ENCODE results near the gene APLNR.

Gene APLNR

GRCh38 chr11:57262157-57262556 is 25.1 kb upstream of the APLNR start:
- peaks cover 4% of the 10 kb centered on the region for H3K9me3 Mint-ChIP-seq
- H3K27me3 Mint-ChIP-seq, result peaks cover 25% of the 10 kb centered on the region
- no peaks in the 10 kb centered on the region for H3K36me3 Mint-ChIP-seq (ENCODE audit: low read depth)
- H3K4me3 Mint-ChIP-seq, result no peak overlapping the region
- no peaks in the 10 kb centered on the region for H3K4me1 Mint-ChIP-seq (ENCODE audit: low read depth)
- H3K27ac Mint-ChIP-seq, result no peak overlapping the region

DNA sequence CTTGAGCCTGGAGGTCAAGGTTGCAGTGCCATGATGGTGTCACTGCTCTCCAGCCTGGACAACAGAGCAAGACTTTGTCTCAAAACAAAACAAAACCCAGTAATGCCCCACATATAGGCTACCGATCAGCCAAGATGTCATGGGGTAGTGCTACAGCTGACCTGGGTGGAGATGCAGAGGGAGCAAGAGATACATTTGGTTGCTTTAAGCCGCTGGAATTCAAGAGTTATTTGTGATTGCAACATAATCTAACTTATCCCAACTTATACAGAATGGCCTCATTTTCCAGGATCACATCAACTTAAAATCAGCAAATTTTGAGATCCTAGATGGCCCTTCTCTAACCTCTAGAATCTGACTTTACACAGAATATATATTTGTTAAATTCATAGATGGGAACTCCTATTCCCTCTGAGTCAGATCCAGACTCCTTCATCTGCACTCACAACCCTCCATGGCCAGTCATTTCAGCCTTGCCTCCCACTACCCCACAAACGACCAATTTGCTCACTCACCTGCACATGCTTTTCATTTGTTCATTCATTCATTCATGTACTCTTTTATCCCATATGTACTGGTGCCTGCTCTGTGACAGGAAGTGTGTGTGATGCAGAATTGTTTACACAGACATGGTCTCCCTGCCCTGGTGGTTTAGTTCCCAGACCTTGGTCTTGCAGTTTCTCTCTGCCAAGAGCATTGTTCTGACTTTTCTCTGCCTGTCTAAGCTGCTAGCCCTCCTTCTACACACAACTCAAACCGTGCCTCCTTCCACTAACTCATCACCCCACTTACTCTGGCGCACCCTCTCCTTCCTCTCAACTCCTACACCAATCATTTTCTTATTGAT is 24.1 kb upstream of the APLNR start:
- Mint-ChIP-seq H3K27ac (no peak overlapping the region), H3K4me3 (no peak overlapping the region), H3K36me3 (ENCODE audit: low read depth) (no peaks in the 10 kb centered on the region), H3K27me3 (peaks cover 26% of the 10 kb centered on the region), H3K9me3 (peaks cover 5% of the 10 kb centered on the region), H3K4me1 (ENCODE audit: low read depth) (no peaks in the 10 kb centered on the region)

DNA sequence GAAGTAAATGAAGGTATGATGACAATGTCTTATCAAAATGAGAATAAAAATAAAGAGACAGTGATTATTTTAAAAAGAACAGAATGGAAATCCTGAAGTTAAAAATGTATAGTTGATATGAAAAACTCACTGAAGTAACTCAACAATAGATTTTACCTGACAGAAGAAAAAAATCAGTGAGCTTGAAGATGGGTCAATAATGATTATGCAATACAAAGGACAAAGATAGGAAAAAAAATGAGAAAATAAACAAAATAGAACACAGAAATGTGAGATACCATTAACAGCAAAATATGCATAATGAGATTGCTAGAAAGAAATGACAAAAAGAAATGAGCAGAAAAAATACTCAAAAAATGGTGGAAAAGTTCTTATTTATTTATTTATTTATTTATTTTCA is 19.1 kb upstream of the APLNR start:
- H3K27me3 Mint-ChIP-seq, result peaks cover 42% of the 10 kb centered on the region
- no peaks in the 10 kb centered on the region for H3K36me3 Mint-ChIP-seq (ENCODE audit: low read depth)

DNA sequence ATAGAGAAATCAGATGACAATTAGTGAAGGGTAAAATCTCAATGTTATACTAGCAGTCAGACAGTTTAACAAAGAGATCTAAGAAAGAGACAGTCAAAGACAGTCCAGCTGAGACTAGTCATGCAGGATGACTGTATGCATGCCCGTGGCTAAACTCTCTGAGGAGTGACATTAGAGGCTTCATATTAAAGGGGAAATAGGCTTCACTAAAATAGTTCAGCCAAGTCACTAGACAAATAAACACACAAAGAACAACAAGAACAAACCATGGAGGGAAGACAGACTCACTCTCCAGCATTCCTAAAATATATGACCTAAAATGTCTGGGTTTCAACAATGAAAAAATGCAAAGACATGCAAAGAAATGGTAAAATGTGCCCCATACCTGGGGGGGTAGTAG is 18.6 kb upstream of the APLNR start:
- H3K27me3 Mint-ChIP-seq, result peaks cover 45% of the 10 kb centered on the region
- H3K9me3 Mint-ChIP-seq, result peaks cover 9% of the 10 kb centered on the region
- no peaks in the 10 kb centered on the region for H3K4me1 Mint-ChIP-seq (ENCODE audit: low read depth)
- H3K36me3 Mint-ChIP-seq (ENCODE audit: low read depth), result no peaks in the 10 kb centered on the region
- H3K27ac Mint-ChIP-seq, result no peak overlapping the region
- no peak overlapping the region for H3K4me3 Mint-ChIP-seq

More for the DNA sequence above, 19.1 kb upstream of the APLNR start:
- Mint-ChIP-seq H3K4me3 (no peak overlapping the region), H3K27ac (no peak overlapping the region), H3K9me3 (peaks cover 9% of the 10 kb centered on the region), H3K4me1 (ENCODE audit: low read depth) (no peaks in the 10 kb centered on the region)

- Mint-ChIP-seq H3K27me3 (peaks cover 46% of the 10 kb centered on the region), H3K4me1 (ENCODE audit: low read depth) (no peaks in the 10 kb centered on the region), H3K9me3 (peaks cover 9% of the 10 kb centered on the region), H3K27ac (no peak overlapping the region), H3K36me3 (ENCODE audit: low read depth) (no peaks in the 10 kb centered on the region), H3K4me3 (no peak overlapping the region)
Measured at GRCh38 chr11:57254631-57255030, 17.6 kb upstream of the APLNR start.

GRCh38 chr11:57251491-57252104 is 14.5 kb upstream of the APLNR start:
- peaks cover 9% of the 10 kb centered on the region for H3K9me3 Mint-ChIP-seq
- H3K27me3 Mint-ChIP-seq, result peaks cover 40% of the 10 kb centered on the region
- H3K27ac Mint-ChIP-seq, result no peak overlapping the region
- H3K4me3 Mint-ChIP-seq, result no peak overlapping the region
- no peaks in the 10 kb centered on the region for H3K4me1 Mint-ChIP-seq (ENCODE audit: low read depth)
- H3K36me3 Mint-ChIP-seq (ENCODE audit: low read depth), result no peaks in the 10 kb centered on the region

DNA sequence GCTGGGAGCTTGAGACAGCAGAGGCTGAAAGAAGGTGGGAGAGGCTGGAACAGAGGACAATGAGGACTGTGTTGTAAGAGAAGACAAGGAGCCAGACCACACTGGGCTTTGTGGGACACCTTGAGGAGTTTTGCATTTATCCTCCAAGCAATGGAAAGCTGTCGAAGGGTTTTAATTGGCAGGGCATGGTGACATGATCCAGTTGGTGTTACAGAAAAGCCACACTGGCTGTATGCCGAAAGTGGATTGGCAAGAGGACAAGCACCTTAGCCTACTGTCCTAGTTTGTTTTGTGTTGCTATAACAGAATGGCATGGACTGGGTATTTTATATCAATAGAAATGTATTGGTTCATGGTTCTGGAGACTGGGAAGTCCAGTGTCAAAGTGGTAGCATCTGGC is 14.0 kb upstream of the APLNR start:
- peaks cover 38% of the 10 kb centered on the region for H3K27me3 Mint-ChIP-seq
- no peaks in the 10 kb centered on the region for H3K4me1 Mint-ChIP-seq (ENCODE audit: low read depth)
- no peak overlapping the region for H3K27ac Mint-ChIP-seq
- H3K4me3 Mint-ChIP-seq, result no peak overlapping the region
- peaks cover 7% of the 10 kb centered on the region for H3K9me3 Mint-ChIP-seq
- H3K36me3 Mint-ChIP-seq (ENCODE audit: low read depth), result no peaks in the 10 kb centered on the region

GRCh38 chr11:57249384-57250319 is 12.6 kb upstream of the APLNR start:
- peaks cover 24% of the 10 kb centered on the region for H3K27me3 Mint-ChIP-seq
- no peaks in the 10 kb centered on the region for H3K9me3 Mint-ChIP-seq
- peaks cover 2% of the 10 kb centered on the region for H3K4me1 Mint-ChIP-seq (ENCODE audit: low read depth)
- no peaks in the 10 kb centered on the region for H3K36me3 Mint-ChIP-seq (ENCODE audit: low read depth)
- H3K4me3 Mint-ChIP-seq, result no peak overlapping the region
- no peak overlapping the region for H3K27ac Mint-ChIP-seq

- no peaks in the 10 kb centered on the region for H3K9me3 Mint-ChIP-seq
- no peak overlapping the region for H3K4me3 Mint-ChIP-seq
- H3K4me1 Mint-ChIP-seq (ENCODE audit: low read depth), result peaks cover 3% of the 10 kb centered on the region
- H3K36me3 Mint-ChIP-seq (ENCODE audit: low read depth), result no peaks in the 10 kb centered on the region
- no peak overlapping the region for H3K27ac Mint-ChIP-seq
- H3K27me3 Mint-ChIP-seq, result peaks cover 24% of the 10 kb centered on the region
Measured at GRCh38 chr11:57248780-57249383, 11.8 kb upstream of the APLNR start.

DNA sequence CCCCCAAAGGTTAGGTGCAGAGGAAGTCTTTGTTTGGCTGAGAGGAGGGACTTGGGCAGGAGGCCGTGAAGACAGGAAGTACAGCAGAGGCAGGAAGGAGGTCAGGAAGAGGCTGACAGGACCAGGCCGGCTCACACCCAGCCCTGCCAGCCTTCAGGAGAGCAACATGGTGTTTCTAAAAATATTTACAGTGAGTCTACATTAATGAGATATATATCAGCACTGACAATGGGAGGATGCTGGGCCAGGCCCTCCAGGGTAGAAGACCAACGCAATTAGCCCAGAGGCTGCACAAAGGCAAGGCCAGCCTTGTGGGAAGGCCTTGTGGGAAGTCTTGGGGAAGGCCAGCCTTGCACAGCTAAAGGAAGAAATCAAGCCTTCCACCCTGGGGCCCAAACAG is 7.9 kb upstream of the APLNR start:
- Mint-ChIP-seq H3K27ac (no peak overlapping the region), H3K36me3 (ENCODE audit: low read depth) (no peaks in the 10 kb centered on the region), H3K27me3 (no peaks in the 10 kb centered on the region), H3K4me1 (ENCODE audit: low read depth) (peaks cover 3% of the 10 kb centered on the region), H3K9me3 (no peaks in the 10 kb centered on the region), H3K4me3 (no peak overlapping the region)

DNA sequence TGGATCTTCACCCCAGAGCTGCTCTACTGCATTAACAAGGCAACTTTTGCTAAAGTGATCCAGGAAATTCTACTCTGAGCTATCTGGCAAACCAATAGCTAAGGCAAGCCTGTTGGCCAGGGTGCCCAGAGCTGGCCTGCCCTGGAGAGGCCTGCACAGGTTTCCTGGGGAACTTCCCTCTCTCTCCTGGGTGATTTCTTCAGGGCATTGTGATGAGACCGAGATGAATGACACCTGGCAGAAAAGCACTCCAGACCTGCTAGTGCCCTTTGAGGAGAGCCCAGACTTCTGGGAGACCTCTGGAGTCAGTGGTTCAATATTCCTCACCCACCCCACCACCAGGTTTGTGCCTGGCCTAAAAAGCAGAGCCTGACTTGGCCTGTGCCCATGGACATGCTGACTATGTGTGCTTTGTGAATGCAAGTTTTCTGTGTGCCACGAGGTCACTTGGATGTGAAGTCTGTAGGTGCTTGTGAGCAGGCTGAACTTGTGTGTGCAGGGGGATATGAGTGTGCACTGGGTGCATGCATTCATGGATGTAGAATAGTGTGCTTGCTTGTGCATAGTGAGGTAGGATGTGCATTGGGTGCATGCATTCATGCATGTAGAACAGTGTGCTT is 4.4 kb upstream of the APLNR start:
- H3K4me1 Mint-ChIP-seq (ENCODE audit: low read depth), result peaks cover 3% of the 10 kb centered on the region
- no peaks in the 10 kb centered on the region for H3K9me3 Mint-ChIP-seq
- no peak overlapping the region for H3K4me3 Mint-ChIP-seq
- no peak overlapping the region for H3K27ac Mint-ChIP-seq
- H3K36me3 Mint-ChIP-seq (ENCODE audit: low read depth), result no peaks in the 10 kb centered on the region
- H3K27me3 Mint-ChIP-seq, result peaks cover 21% of the 10 kb centered on the region

DNA sequence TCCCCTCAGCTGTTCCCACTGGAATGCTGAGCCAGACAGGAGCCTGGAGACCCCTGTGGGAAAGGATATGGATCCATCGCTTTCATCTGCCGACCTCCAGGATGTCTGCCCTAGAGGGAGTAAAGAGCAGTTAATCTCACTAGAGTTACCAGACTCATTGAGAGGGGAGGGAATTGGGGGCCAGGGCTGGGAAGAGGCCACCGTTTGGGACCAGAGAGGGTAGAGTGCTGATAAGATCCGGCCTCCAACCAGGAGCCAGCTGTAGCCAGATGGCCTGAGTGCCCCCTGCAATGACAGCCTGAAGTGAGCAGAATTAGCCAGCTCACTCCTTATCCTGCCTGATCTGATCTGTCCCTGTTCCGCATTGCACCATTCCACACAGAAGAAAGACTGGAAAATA is 3.7 kb upstream of the APLNR start:
- peaks cover 26% of the 10 kb centered on the region for H3K27me3 Mint-ChIP-seq
- H3K9me3 Mint-ChIP-seq, result no peaks in the 10 kb centered on the region
- H3K4me1 Mint-ChIP-seq (ENCODE audit: low read depth), result peaks cover 3% of the 10 kb centered on the region
- no peak overlapping the region for H3K27ac Mint-ChIP-seq
- no peaks in the 10 kb centered on the region for H3K36me3 Mint-ChIP-seq (ENCODE audit: low read depth)
- H3K4me3 Mint-ChIP-seq, result no peak overlapping the region

DNA sequence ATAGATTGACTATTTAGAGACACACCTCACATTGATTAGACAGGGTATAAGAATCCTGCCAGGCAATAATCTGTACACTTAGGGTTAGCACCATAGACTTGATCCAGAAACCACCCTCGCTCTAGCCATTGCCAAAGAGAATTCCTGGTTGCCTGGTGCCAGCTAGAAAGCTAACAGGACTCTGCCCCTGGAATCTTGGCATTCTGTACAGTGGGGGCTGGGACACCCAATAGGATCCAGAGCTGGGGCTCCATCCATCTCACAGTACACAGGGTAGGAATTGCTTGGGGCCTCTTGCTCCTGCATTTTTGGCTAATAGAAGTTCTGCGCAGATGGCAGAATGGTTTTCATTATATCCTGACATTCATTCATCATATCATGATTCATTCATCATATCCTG is 3.0 kb upstream of the APLNR start:
- Mint-ChIP-seq H3K9me3 (no peaks in the 10 kb centered on the region), H3K4me3 (no peak overlapping the region), H3K36me3 (ENCODE audit: low read depth) (no peaks in the 10 kb centered on the region), H3K27me3 (peaks cover 34% of the 10 kb centered on the region), H3K27ac (no peak overlapping the region), H3K4me1 (ENCODE audit: low read depth) (peaks cover 3% of the 10 kb centered on the region)

- no peaks in the 10 kb centered on the region for H3K9me3 Mint-ChIP-seq
- peaks cover 37% of the 10 kb centered on the region for H3K27me3 Mint-ChIP-seq
- no peaks in the 10 kb centered on the region for H3K36me3 Mint-ChIP-seq (ENCODE audit: low read depth)
- no peaks in the 10 kb centered on the region for H3K4me1 Mint-ChIP-seq (ENCODE audit: low read depth)
- no peak overlapping the region for H3K4me3 Mint-ChIP-seq
- H3K27ac Mint-ChIP-seq, result no peak overlapping the region
Measured at GRCh38 chr11:57239348-57239747, 2.3 kb upstream of the APLNR start.

Measured in stimulated activated naive CD8-positive, alpha-beta T cell treated with anti-CD3 and anti-CD28 coated beads, Interleukin-15, Interleukin-2, amounts not matched to agents 100 ng/mL and 50 ng/mL, for 24 hours (primary cell).